Measurements from ENCODE around the gene TMEM9.

DNA sequence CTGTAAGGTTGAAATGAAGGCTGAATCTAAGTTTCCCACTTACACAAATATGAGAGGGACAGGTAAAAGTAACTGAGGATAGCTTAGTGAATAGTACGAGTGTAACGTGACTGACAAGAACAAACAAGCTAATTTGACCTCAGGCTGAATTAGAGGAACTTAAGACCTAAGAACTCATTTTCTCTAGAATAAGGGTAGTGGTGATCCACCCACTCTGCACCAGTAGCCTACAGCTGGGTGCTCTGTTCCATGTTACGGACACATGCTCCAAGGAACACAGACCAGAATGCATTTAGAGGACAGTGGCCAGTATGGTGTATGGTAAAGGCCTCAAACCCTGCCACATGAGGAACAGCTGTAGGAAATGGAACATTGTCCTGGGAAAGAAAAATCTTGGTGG is 14.9 kb upstream of the TMEM9 start:
- TF ChIP-seq FOS (IDR thresholded peaks at IDR 0.05; ENCODE audit: extremely low read depth, insufficient read length) (no peak), SIN3A (IDR thresholded peaks at IDR 0.05; ENCODE audit: borderline replicate concordance in 2 of 2, control insufficient read depth in 1 of 2, low read depth in 2 of 2, low read length in 2 of 2) (no peak), ZNF143 (CRISPR knock-in tag; IDR thresholded peaks at IDR 0.05) (no peak), MYBL2 (IDR thresholded peaks at IDR 0.05; ENCODE audit: low read depth) (no peak), MYBL2 (CRISPR knock-in tag; IDR thresholded peaks at IDR 0.05; ENCODE audit: borderline replicate concordance) (no peak), REST (IDR thresholded peaks at IDR 0.05; ENCODE audit: borderline replicate concordance) (no peak), REST (CRISPR knock-in tag; IDR thresholded peaks at IDR 0.05; ENCODE audit: low read depth) (no peak), BRF2 (IDR thresholded peaks at IDR 0.05; ENCODE audit: borderline replicate concordance, insufficient read depth, insufficient read length) (no peak), ELF4 (CRISPR knock-in tag; IDR thresholded peaks at IDR 0.05) (no peak)
- TF ChIP-seq, protein P1, sequence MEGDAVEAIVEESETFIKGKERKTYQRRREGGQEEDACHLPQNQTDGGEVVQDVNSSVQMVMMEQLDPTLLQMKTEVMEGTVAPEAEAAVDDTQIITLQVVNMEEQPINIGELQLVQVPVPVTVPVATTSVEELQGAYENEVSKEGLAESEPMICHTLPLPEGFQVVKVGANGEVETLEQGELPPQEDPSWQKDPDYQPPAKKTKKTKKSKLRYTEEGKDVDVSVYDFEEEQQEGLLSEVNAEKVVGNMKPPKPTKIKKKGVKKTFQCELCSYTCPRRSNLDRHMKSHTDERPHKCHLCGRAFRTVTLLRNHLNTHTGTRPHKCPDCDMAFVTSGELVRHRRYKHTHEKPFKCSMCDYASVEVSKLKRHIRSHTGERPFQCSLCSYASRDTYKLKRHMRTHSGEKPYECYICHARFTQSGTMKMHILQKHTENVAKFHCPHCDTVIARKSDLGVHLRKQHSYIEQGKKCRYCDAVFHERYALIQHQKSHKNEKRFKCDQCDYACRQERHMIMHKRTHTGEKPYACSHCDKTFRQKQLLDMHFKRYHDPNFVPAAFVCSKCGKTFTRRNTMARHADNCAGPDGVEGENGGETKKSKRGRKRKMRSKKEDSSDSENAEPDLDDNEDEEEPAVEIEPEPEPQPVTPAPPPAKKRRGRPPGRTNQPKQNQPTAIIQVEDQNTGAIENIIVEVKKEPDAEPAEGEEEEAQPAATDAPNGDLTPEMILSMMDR (IDR thresholded peaks at IDR 0.05 in 2 of 3, conservative IDR thresholded peaks at IDR 0.05 in 1 of 3; ENCODE audit: insufficient read depth in 2 of 3, low read depth in 1 of 3, low read length in 3 of 3) = no peak

Data from K562 (cell line).